Immature natural killer cell (primary cell): ENCODE results near the gene DNMBP. TPM values are rescaled to one million over a fixed set of nuclear protein-coding genes. Genes with fewer than 3 reads are reported as not detected.
"Not testable (repeated sequence)": the region's sequence is repeated elsewhere in the genome, so short reads cannot be mapped to it uniquely, and the experiment has no call there.

Experiments used
- DNase-seq, 3 donors: peaks; one replicate each; pipeline ENCODE4 v3.0.0; 2022; ENCODE audit warnings: mixed read lengths in 1 of 3
- H3K27ac Mint-ChIP-seq, 6 donors: one replicate each; pipeline ENCODE4 v1.8.0; 2020; ENCODE audit warnings: mixed read lengths in 6 of 6, mild to moderate bottlenecking in 5 of 6, inconsistent platforms in 4 of 6, moderate library complexity in 3 of 6
- H3K27me3 Mint-ChIP-seq, 3 donors: one replicate each; pipeline ENCODE4 v1.8.0; 2020 to 2021; ENCODE audit warnings: low read depth in 3 of 3, mild to moderate bottlenecking in 3 of 3, mixed read lengths in 3 of 3, moderate library complexity in 3 of 3, inconsistent platforms in 1 of 3
- H3K36me3 Mint-ChIP-seq, 3 donors: one replicate each; pipeline ENCODE4 v1.8.0; 2020; ENCODE audit warnings: mixed read lengths in 3 of 3, inconsistent platforms in 2 of 3, mild to moderate bottlenecking in 2 of 3
- H3K4me1 Mint-ChIP-seq, 2 donors: one replicate each; pipeline ENCODE4 v1.8.0; 2020; ENCODE audit warnings: inconsistent platforms in 2 of 2, mild to moderate bottlenecking in 2 of 2, mixed read lengths in 2 of 2, moderate library complexity in 1 of 2
- H3K4me3 Mint-ChIP-seq, 5 donors: one replicate each; pipeline ENCODE4 v1.8.0; 2020; ENCODE audit warnings: mild to moderate bottlenecking in 5 of 5, mixed read lengths in 5 of 5, inconsistent platforms in 3 of 5, moderate library complexity in 3 of 5
- H3K9me3 Mint-ChIP-seq, 6 donors: one replicate each; pipeline ENCODE4 v1.8.0; 2020; ENCODE audit warnings: mild to moderate bottlenecking in 6 of 6, mixed read lengths in 6 of 6, inconsistent platforms in 4 of 6, moderate library complexity in 3 of 6
- polyA plus RNA-seq, 3 donors: library from polyadenylated mRNA; unstranded; fragments of 300-500 nt; fragmentation: Illumina TruSeq; gene quantifications; one replicate each; pipeline ENCODE4 v1.2.3, GENCODE V29; 2021

Gene DNMBP
- polyA plus RNA-seq, 3 donors from 2014 or later, result 0.41 to 2.8 TPM; not detected in 1

GRCh38 chr10:99920486-99920885 lies 89.3 kb downstream of the DNMBP start:
- H3K9me3 Mint-ChIP-seq, result no peaks in the 10 kb centered on the region
- H3K27ac Mint-ChIP-seq, result no peak overlapping the region
- peaks cover 4 to 5% of the 10 kb centered on the region in 2 donors for H3K4me1 Mint-ChIP-seq
- peaks cover 0 to 2% (median 0%) of the 10 kb centered on the region in 3 donors for H3K27me3 Mint-ChIP-seq
- peaks cover 3 to 10% (median 8%) of the 10 kb centered on the region in 3 donors for H3K36me3 Mint-ChIP-seq
- DNase-seq, result no peak
- H3K4me3 Mint-ChIP-seq, result no peak overlapping the region

DNA sequence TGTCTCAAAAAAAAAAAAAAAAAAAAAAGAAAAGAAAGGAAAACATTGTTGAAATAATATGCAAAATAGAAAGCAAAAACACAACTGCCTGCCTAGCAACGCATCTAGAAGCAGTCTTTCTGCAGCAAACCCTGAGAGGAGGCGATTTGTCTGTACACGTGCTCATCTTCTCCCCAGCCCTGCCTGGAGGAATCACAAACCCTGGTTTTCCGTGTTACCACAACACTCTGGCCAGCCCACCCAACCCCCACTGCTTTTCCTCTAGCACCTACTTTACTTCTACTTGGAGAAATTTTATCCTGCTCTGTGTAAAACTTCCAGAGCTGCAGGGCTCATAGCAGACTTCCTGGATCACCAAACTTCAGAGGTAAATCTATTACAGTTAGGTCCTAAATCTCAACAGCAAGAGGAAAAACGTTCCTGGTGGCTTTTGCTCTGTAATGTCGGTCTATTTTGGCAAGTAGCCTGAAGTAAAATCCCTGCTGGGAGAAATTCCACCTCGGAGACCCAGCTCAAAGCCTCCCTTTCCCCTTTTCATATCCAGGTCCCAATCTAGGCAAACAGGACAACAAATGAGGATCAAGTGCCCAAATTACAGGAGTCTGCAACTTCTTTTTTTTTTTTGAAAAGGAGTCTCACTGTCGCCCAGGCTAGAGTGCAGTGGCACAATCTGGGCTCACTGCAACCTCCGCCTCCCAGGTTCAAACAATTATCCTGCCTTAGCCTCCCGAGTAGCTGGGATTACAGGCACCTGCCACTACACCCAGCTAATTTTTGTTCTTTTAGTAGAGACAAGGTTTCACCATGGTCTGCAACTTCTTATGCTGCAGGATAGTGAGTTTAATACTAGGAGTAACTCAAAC lies 91.6 kb downstream of the DNMBP start:
- Mint-ChIP-seq H3K4me3 (no peak overlapping the region), H3K27me3 (no peaks in the 10 kb centered on the region), H3K9me3 (no peaks in the 10 kb centered on the region), H3K27ac (no peak overlapping the region), H3K36me3 (peaks cover 3 to 10% (median 4%) of the 10 kb centered on the region in 3 donors), H3K4me1 (peaks cover 2 to 5% of the 10 kb centered on the region in 2 donors)
- DNase-seq, result no peak

DNA sequence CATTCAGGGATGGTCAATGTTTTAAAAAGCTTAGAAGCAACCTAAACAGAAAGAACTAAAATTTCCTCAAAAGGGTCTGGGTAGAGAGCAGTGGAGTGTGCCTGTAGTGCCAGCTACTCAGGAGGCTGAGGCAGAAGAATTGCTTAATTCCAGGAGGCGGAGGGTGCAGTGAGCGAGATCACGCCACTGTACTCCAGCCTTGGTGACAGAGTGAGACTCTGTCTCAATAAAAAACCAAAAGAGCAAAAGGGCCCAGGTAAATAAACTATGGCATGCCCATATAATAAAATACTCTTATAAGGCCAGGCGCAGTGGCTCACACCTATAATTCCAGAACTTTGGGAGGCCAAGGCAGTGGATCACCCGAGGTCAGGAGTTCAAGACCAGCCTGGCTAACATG lies 93.0 kb downstream of the DNMBP start:
- Mint-ChIP-seq H3K9me3 (no peaks in the 10 kb centered on the region), H3K4me1 (peaks cover under 1 to 2% of the 10 kb centered on the region in 2 donors), H3K4me3 (no peak overlapping the region), H3K27me3 (no peaks in the 10 kb centered on the region), H3K27ac (no peak overlapping the region), H3K36me3 (peaks cover 3 to 6% (median 4%) of the 10 kb centered on the region in 3 donors)
- DNase-seq, result no peak

DNA sequence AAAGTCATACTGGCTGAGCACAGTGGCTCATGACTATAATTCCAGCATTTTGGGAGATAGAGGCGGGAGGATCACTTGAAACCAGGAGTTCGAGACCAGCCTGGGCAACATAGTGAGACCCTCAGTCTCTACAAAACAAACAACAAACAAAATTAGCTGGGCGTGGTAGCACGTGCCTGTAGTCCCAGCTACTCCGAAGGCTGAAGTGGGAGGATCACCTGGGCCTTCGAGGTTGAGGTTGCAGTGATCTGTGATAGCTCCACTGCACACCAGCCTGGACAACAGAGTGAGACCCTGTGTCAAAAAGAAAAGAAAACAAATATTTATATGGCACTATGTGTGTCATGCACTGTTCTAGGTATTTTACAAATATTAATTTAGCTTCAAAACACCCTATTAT lies 94.3 kb downstream of the DNMBP start:
- no peak overlapping the region for H3K4me3 Mint-ChIP-seq
- no peak overlapping the region for H3K27ac Mint-ChIP-seq
- no peaks in the 10 kb centered on the region for H3K9me3 Mint-ChIP-seq
- no peak for DNase-seq
- peaks cover 0 to 3% (median 0%) of the 10 kb centered on the region in 3 donors for H3K36me3 Mint-ChIP-seq
- H3K27me3 Mint-ChIP-seq, result no peaks in the 10 kb centered on the region
- peaks cover 0 to 2% of the 10 kb centered on the region in 2 donors for H3K4me1 Mint-ChIP-seq

DNA sequence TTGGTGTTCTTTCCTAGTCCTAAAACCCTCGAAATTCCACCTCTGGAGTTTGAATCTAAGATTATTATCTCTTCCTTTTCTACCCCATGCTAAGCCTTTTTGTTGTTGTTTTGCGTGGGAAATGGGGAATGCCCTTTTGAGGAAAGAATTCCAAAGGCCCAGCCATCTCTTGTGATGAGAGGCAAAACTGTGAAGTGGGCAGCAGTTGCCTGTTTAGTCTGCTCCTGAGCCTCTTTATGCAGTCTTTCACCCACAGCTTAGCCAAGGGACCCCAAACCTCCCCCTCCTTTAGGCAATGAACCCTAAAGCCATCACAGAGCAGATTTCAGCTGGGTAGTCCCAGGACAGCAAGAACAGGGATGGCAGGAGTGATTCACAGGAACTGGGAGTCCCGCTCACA lies 95.5 kb downstream of the DNMBP start:
- no peaks in the 10 kb centered on the region for H3K27me3 Mint-ChIP-seq

DNA sequence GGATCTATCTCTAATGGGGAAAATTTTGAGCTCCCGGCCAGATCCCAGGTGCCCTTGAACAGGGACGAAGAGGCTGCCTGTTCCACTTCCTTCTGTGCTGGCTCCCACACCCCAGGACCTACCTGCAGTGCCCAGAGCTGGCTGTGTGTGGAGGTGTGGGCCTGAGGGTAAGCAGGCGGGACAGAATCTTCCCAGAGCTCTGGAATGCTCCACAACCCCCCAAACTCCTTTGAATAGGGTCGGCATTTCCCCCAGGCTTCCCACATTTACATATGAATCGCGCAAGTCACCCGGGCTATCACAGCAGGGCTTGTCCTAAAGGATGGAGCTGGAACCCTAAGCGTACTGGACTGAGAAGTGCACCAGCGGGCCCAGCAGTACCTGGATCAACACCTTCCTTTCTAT lies 95.9 kb downstream of the DNMBP start:
- Mint-ChIP-seq H3K4me1 (peaks cover 11 to 12% of the 10 kb centered on the region in 2 donors), H3K27me3 (no peaks in the 10 kb centered on the region)

More for the DNA sequence above, 95.5 kb downstream of the DNMBP start:
- DNase-seq, result no peak
- peaks cover 0 to 3% (median 0%) of the 10 kb centered on the region in 3 donors for H3K36me3 Mint-ChIP-seq
- H3K9me3 Mint-ChIP-seq, result no peaks in the 10 kb centered on the region
- no peak overlapping the region for H3K27ac Mint-ChIP-seq
- H3K4me3 Mint-ChIP-seq, result no peak overlapping the region
- peaks cover 7 to 8% of the 10 kb centered on the region in 2 donors for H3K4me1 Mint-ChIP-seq

GRCh38 chr10:99912041-99912440 lies 97.7 kb downstream of the DNMBP start:
- Mint-ChIP-seq H3K36me3 (peaks cover 4 to 10% (median 9%) of the 10 kb centered on the region in 3 donors), H3K27me3 (no peaks in the 10 kb centered on the region), H3K4me3 (no peak overlapping the region), H3K27ac (no peak overlapping the region), H3K9me3 (no peaks in the 10 kb centered on the region), H3K4me1 (peaks cover 17 to 26% of the 10 kb centered on the region in 2 donors)
- no peak for DNase-seq

More for the DNA sequence above, 95.9 kb downstream of the DNMBP start:
- H3K9me3 Mint-ChIP-seq, result no peaks in the 10 kb centered on the region
- no peak overlapping the region for H3K4me3 Mint-ChIP-seq
- H3K27ac Mint-ChIP-seq, result no peak overlapping the region
- peaks cover 0 to 3% (median 0%) of the 10 kb centered on the region in 3 donors for H3K36me3 Mint-ChIP-seq
- no peak for DNase-seq

DNA sequence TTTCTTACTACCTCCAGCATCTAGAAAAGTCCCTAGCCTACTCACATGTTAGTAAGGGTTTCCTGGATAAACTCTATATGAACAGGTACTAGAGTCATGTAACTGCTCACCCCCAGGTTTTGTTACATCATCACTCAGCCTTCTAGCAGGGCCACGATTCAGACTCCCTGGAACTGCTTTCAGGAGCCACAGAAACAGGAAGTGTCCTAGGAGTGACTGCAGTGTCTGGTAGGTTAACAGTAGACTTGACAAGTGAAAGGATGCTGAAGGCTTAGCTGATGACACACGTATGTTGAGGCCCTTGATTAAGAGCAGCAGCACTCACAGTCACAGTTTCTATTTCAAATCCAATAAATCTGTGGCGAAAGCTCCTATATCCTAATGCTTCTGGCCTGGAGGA lies 101.2 kb downstream of the DNMBP start:
- peak in 1 of 3 donors; percentile 8 for DNase-seq
- no peaks in the 10 kb centered on the region for H3K9me3 Mint-ChIP-seq
- H3K36me3 Mint-ChIP-seq, result peaks cover 17 to 27% (median 26%) of the 10 kb centered on the region in 3 donors
- peak overlapping the region in 3 of 5 donors; percentile 3 to 77 (median 40) for H3K4me3 Mint-ChIP-seq
- peaks cover 17 to 26% of the 10 kb centered on the region in 2 donors for H3K4me1 Mint-ChIP-seq
- H3K27ac Mint-ChIP-seq, result peak overlapping the region in 3 of 6 donors; percentile 75 to 86 (median 82)
- H3K27me3 Mint-ChIP-seq, result peaks cover 0 to 1% (median 0%) of the 10 kb centered on the region in 3 donors

DNA sequence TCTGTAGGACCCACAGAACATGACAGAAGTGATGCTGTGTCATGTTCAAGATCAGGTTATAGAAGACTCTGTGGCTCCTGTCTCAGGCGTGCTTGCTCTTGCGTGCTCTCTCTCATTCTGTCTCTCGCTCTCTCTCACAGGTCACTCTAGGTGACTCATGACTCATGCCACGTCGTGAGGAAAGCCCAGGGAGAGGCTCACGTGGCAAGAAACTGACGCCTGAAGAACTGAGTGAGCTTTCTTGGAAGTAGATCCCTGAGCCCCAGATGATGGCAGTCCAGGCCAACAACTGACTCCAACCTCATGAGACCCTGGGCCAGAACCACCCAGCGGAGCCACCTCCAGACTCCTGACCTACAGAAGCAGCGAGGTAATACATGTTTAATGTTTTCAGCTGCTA lies 103.3 kb downstream of the DNMBP start:
- Mint-ChIP-seq H3K27ac (no peak overlapping the region), H3K27me3 (peaks cover 0 to 1% (median under 1%) of the 10 kb centered on the region in 3 donors), H3K4me3 (no peak overlapping the region), H3K9me3 (no peaks in the 10 kb centered on the region), H3K36me3 (peaks cover 17 to 33% (median 26%) of the 10 kb centered on the region in 3 donors), H3K4me1 (peaks cover 17 to 26% of the 10 kb centered on the region in 2 donors)
- DNase-seq, result no peak

DNA sequence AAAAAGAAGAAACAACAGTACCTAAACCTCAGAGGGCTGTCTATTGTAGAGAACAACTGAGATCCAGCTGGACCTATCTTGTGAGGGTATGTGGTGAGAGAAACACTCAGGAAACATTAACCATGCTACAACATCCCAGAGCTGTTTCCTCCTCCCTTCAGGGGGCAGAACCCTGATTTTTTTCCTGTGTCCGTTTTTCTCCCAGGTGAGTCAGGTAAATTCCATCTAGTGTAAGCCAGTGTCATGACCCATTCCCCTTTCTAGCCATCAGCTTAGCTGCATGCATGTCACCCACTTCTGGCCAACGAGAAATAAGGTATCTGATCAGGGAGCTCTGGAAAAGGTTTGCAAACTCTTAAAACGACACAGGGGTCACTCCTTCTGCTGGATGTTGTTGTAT lies 103.8 kb downstream of the DNMBP start:
- no peak overlapping the region for H3K4me3 Mint-ChIP-seq
- no peaks in the 10 kb centered on the region for H3K9me3 Mint-ChIP-seq
- H3K27me3 Mint-ChIP-seq, result peaks cover 0 to 1% (median 1%) of the 10 kb centered on the region in 3 donors
- DNase-seq, result no peak
- peaks cover 17 to 34% (median 26%) of the 10 kb centered on the region in 3 donors for H3K36me3 Mint-ChIP-seq
- no peak overlapping the region for H3K27ac Mint-ChIP-seq
- H3K4me1 Mint-ChIP-seq, result peaks cover 17 to 26% of the 10 kb centered on the region in 2 donors

- Mint-ChIP-seq H3K4me1 (no peaks in the 10 kb centered on the region), H3K27me3 (peaks cover 0 to 2% (median 0%) of the 10 kb centered on the region in 3 donors), H3K36me3 (peaks cover 37 to 62% (median 40%) of the 10 kb centered on the region in 3 donors)
Measured at GRCh38 chr10:99895867-99896266, 113.9 kb downstream of the DNMBP start.

GRCh38 chr10:99895066-99895465 lies 114.7 kb downstream of the DNMBP start:
- H3K36me3 Mint-ChIP-seq, result peaks cover 41 to 62% (median 43%) of the 10 kb centered on the region in 3 donors
- not testable (repeated sequence) for H3K4me3 Mint-ChIP-seq, H3K27me3 Mint-ChIP-seq, H3K4me1 Mint-ChIP-seq, DNase-seq, H3K9me3 Mint-ChIP-seq, H3K27ac Mint-ChIP-seq

More at GRCh38 chr10:99895867-99896266, 113.9 kb downstream of the DNMBP start:
- DNase-seq, result no peak
- Mint-ChIP-seq H3K4me3 (no peak overlapping the region), H3K27ac (no peak overlapping the region), H3K9me3 (no peaks in the 10 kb centered on the region)

- Mint-ChIP-seq H3K4me1 (no peaks in the 10 kb centered on the region), H3K36me3 (peaks cover 39 to 58% (median 41%) of the 10 kb centered on the region in 3 donors), H3K27ac (peak overlapping the region in 1 of 6 donors; percentile 4), H3K27me3 (peaks cover 0 to 5% (median 0%) of the 10 kb centered on the region in 3 donors), H3K9me3 (no peaks in the 10 kb centered on the region), H3K4me3 (no peak overlapping the region)
- DNase-seq, result no peak
Measured at GRCh38 chr10:99894613-99895012, 115.1 kb downstream of the DNMBP start.

DNA sequence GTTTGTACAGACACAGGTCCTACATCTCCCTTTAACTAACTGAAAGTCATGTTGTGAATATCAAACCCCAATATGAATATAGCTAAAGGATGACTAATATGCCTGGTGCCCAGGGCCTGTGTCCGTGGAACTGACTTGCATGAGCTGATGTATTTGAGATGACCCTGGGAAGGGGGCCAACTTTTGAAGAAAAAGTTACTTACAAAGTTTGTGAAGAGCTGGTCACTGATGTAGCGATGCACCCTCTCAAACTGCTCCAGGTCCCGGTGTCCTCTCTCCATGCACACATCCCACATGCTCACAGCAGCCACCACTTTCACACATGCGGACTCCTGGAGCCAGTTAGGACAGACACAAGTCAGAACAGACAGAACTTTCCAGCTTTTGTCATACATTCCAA lies 121.1 kb downstream of the DNMBP start:
- Mint-ChIP-seq H3K36me3 (peaks cover 16 to 55% (median 20%) of the 10 kb centered on the region in 3 donors), H3K27me3 (peaks cover 0 to 4% (median 0%) of the 10 kb centered on the region in 3 donors), H3K27ac (no peak overlapping the region), H3K9me3 (no peaks in the 10 kb centered on the region), H3K4me3 (no peak overlapping the region), H3K4me1 (no peaks in the 10 kb centered on the region)
- no peak for DNase-seq
